ENCODE results near the gene PRIMA1.

The PRIMA1 gene

GRCh38 chr14:93734086-93734822 is 54.0 kb downstream of the PRIMA1 start:
- Histone ChIP-seq H3K9me2 (ENCODE audit: low read depth, low read length) (no peaks in the 10 kb centered on the region), H3K9ac (ENCODE audit: low read length) (no peak overlapping the region), H2AFZ (ENCODE audit: low read length) (no peak overlapping the region), H3K27ac (ENCODE audit: low read depth, low read length, poor library complexity, severe bottlenecking) (no peak overlapping the region), H3K4me1 (ENCODE audit: insufficient read depth, low read length, severe bottlenecking) (no peaks in the 10 kb centered on the region), H3K36me3 (ENCODE audit: insufficient read depth, low read length) (no peaks in the 10 kb centered on the region), H3F3A (ENCODE audit: insufficient read depth, low read length) (no peaks in the 10 kb centered on the region), H3K9me3 (ENCODE audit: low read length) (no peaks in the 10 kb centered on the region), H3K4me2 (ENCODE audit: low read length) (no peak overlapping the region), H3K79me2 (ENCODE audit: insufficient read depth, low read length) (no peaks in the 10 kb centered on the region), H3K4me3 (ENCODE audit: low read depth, low read length, poor library complexity, severe bottlenecking) (no peak overlapping the region), H4K20me1 (ENCODE audit: insufficient read depth, low read length) (no peaks in the 10 kb centered on the region), H3K27me3 (ENCODE audit: insufficient read depth, low read length) (peaks cover 6% of the 10 kb centered on the region; the same call in 1 of the 2 replicates)
- TF ChIP-seq CTCF (IDR thresholded peaks at IDR 0.05; ENCODE audit: low read length), result no peak
- no peak for TF ChIP-seq EZH2 (IDR thresholded peaks at IDR 0.05; ENCODE audit: borderline replicate concordance, low read length)

GRCh38 chr14:93733631-93734030 is 54.7 kb downstream of the PRIMA1 start:
- Histone ChIP-seq H3K27me3 (ENCODE audit: insufficient read depth, low read length) (peaks cover 6% of the 10 kb centered on the region; the same call in 1 of the 2 replicates), H3K27ac (ENCODE audit: low read depth, low read length, poor library complexity, severe bottlenecking) (no peak overlapping the region), H3K4me2 (ENCODE audit: low read length) (no peak overlapping the region), H2AFZ (ENCODE audit: low read length) (no peak overlapping the region), H4K20me1 (ENCODE audit: insufficient read depth, low read length) (no peaks in the 10 kb centered on the region), H3K9ac (ENCODE audit: low read length) (no peak overlapping the region), H3F3A (ENCODE audit: insufficient read depth, low read length) (no peaks in the 10 kb centered on the region), H3K9me2 (ENCODE audit: low read depth, low read length) (no peaks in the 10 kb centered on the region), H3K9me3 (ENCODE audit: low read length) (no peaks in the 10 kb centered on the region), H3K4me1 (ENCODE audit: insufficient read depth, low read length, severe bottlenecking) (no peaks in the 10 kb centered on the region), H3K4me3 (ENCODE audit: low read depth, low read length, poor library complexity, severe bottlenecking) (no peak overlapping the region), H3K79me2 (ENCODE audit: insufficient read depth, low read length) (no peaks in the 10 kb centered on the region), H3K36me3 (ENCODE audit: insufficient read depth, low read length) (no peaks in the 10 kb centered on the region)
- no peak for TF ChIP-seq CTCF (IDR thresholded peaks at IDR 0.05; ENCODE audit: low read length)

GRCh38 chr14:93733231-93733630 is 55.1 kb downstream of the PRIMA1 start:
- Histone ChIP-seq H3K4me2 (ENCODE audit: low read length) (no peak overlapping the region), H3K36me3 (ENCODE audit: insufficient read depth, low read length) (no peaks in the 10 kb centered on the region), H3K9me3 (ENCODE audit: low read length) (no peaks in the 10 kb centered on the region), H3K9me2 (ENCODE audit: low read depth, low read length) (no peaks in the 10 kb centered on the region), H3K27ac (ENCODE audit: low read depth, low read length, poor library complexity, severe bottlenecking) (no peak overlapping the region), H2AFZ (ENCODE audit: low read length) (no peak overlapping the region), H3K4me3 (ENCODE audit: low read depth, low read length, poor library complexity, severe bottlenecking) (no peak overlapping the region), H3K4me1 (ENCODE audit: insufficient read depth, low read length, severe bottlenecking) (no peaks in the 10 kb centered on the region), H3K9ac (ENCODE audit: low read length) (no peak overlapping the region), H4K20me1 (ENCODE audit: insufficient read depth, low read length) (no peaks in the 10 kb centered on the region), H3F3A (ENCODE audit: insufficient read depth, low read length) (no peaks in the 10 kb centered on the region), H3K27me3 (ENCODE audit: insufficient read depth, low read length) (peaks cover 5% of the 10 kb centered on the region; the same call in 1 of the 2 replicates), H3K79me2 (ENCODE audit: insufficient read depth, low read length) (no peaks in the 10 kb centered on the region)
- TF ChIP-seq CTCF (IDR thresholded peaks at IDR 0.05; ENCODE audit: low read length) (no peak), EZH2 (IDR thresholded peaks at IDR 0.05; ENCODE audit: borderline replicate concordance, low read length) (no peak)
